ENCODE measurements around the gene FBXO44.

FBXO44 gene

GRCh38 chr1:11704691-11705475, 50.2 kb downstream of the FBXO44 start:
- ATAC-seq, result no peak
- no peak for TF ChIP-seq TOX (CRISPR knock-in tag; IDR thresholded peaks at IDR 0.05; ENCODE audit: borderline replicate concordance)
- TF ChIP-seq GLIS3 (CRISPR knock-in tag; IDR thresholded peaks at IDR 0.05), result no peak
- no peak for TF ChIP-seq POU6F1 (CRISPR knock-in tag; IDR thresholded peaks at IDR 0.05; ENCODE audit: borderline replicate concordance, low read depth)
- no peak for TF ChIP-seq RARB (CRISPR knock-in tag; IDR thresholded peaks at IDR 0.05)
- no peak for TF ChIP-seq ISL1 (CRISPR knock-in tag; IDR thresholded peaks at IDR 0.05)
- no peak for TF ChIP-seq ZNF565 (CRISPR knock-in tag; conservative IDR thresholded peaks at IDR 0.05; ENCODE audit: low read depth)
- no peak for TF ChIP-seq PPARA (CRISPR knock-in tag; IDR thresholded peaks at IDR 0.05; ENCODE audit: borderline replicate concordance)
- TF ChIP-seq SNAI2 (CRISPR knock-in tag; IDR thresholded peaks at IDR 0.05), result no peak
- no peak for TF ChIP-seq ZC3H10 (CRISPR knock-in tag; IDR thresholded peaks at IDR 0.05)
- TF ChIP-seq CSDC2 (CRISPR knock-in tag; IDR thresholded peaks at IDR 0.05), result no peak
- TF ChIP-seq TCF4 (CRISPR knock-in tag; IDR thresholded peaks at IDR 0.05; ENCODE audit: borderline replicate concordance), result no peak
- no peak for TF ChIP-seq ZFP30 (CRISPR knock-in tag; IDR thresholded peaks at IDR 0.05)

GRCh38 chr1:11705596-11705995, 50.9 kb downstream of the FBXO44 start:
- ATAC-seq, result no peak
- TF ChIP-seq GLIS3 (CRISPR knock-in tag; IDR thresholded peaks at IDR 0.05), result no peak
- no peak for TF ChIP-seq ZNF565 (CRISPR knock-in tag; conservative IDR thresholded peaks at IDR 0.05; ENCODE audit: low read depth)
- TF ChIP-seq TCF4 (CRISPR knock-in tag; IDR thresholded peaks at IDR 0.05; ENCODE audit: borderline replicate concordance), result no peak
- TF ChIP-seq ESRRG (CRISPR knock-in tag; IDR thresholded peaks at IDR 0.05), result no peak
- no peak for TF ChIP-seq BACH2 (CRISPR knock-in tag; IDR thresholded peaks at IDR 0.05; ENCODE audit: borderline replicate concordance)
- no peak for TF ChIP-seq ARNTL (CRISPR knock-in tag; IDR thresholded peaks at IDR 0.05; ENCODE audit: borderline replicate concordance, low read depth)
- TF ChIP-seq CSRNP3 (CRISPR knock-in tag; IDR thresholded peaks at IDR 0.05), result no peak
- TF ChIP-seq CSDC2 (CRISPR knock-in tag; IDR thresholded peaks at IDR 0.05), result no peak
- no peak for TF ChIP-seq TSHZ2 (CRISPR knock-in tag; IDR thresholded peaks at IDR 0.05)
- no peak for TF ChIP-seq ZFP30 (CRISPR knock-in tag; IDR thresholded peaks at IDR 0.05)
- no peak for TF ChIP-seq ZNF8 (CRISPR knock-in tag; IDR thresholded peaks at IDR 0.05)
- no peak for TF ChIP-seq CREB5 (CRISPR knock-in tag; IDR thresholded peaks at IDR 0.05; ENCODE audit: low read depth)
- no peak for TF ChIP-seq OSR1 (CRISPR knock-in tag; IDR thresholded peaks at IDR 0.05)

- TF ChIP-seq CSDC2 (CRISPR knock-in tag; IDR thresholded peaks at IDR 0.05), result no peak
- TF ChIP-seq ZNF70 (CRISPR knock-in tag; IDR thresholded peaks at IDR 0.05), result no peak
- TF ChIP-seq CREB5 (CRISPR knock-in tag; IDR thresholded peaks at IDR 0.05; ENCODE audit: low read depth), result no peak
- TF ChIP-seq ISL1 (CRISPR knock-in tag; IDR thresholded peaks at IDR 0.05), result no peak
- TF ChIP-seq ARNTL (CRISPR knock-in tag; IDR thresholded peaks at IDR 0.05; ENCODE audit: borderline replicate concordance, low read depth), result no peak
- no peak for TF ChIP-seq PATZ1 (CRISPR knock-in tag; IDR thresholded peaks at IDR 0.05; ENCODE audit: borderline replicate concordance)
- TF ChIP-seq TCF4 (CRISPR knock-in tag; IDR thresholded peaks at IDR 0.05; ENCODE audit: borderline replicate concordance), result no peak
- no peak for TF ChIP-seq ESRRG (CRISPR knock-in tag; IDR thresholded peaks at IDR 0.05)
- no peak for ATAC-seq
Measured at GRCh38 chr1:11706292-11706691, 51.6 kb downstream of the FBXO44 start.
